Activated T-cell treated with anti-CD3 and anti-CD28 coated beads, Interleukin-2, amount 50 U/mL, for 48 hours (primary cell): ENCODE measurements around the gene BDH1.
A peak's percentile ranks its signal among the peaks of the same experiment; 100 is the strongest.
"Not testable (repeated sequence)": the region's sequence is repeated elsewhere in the genome, so short reads cannot be mapped to it uniquely, and the experiment has no call there.

Experiments
- DNase-seq, 2 experiments: peaks; one replicate each; pipeline ENCODE4 v3.0.0-alpha.2; 2020

Gene BDH1

GRCh38 chr3:197577366-197578074 lies 21.8 kb upstream of the BDH1 start:
- no peak for DNase-seq

DNA sequence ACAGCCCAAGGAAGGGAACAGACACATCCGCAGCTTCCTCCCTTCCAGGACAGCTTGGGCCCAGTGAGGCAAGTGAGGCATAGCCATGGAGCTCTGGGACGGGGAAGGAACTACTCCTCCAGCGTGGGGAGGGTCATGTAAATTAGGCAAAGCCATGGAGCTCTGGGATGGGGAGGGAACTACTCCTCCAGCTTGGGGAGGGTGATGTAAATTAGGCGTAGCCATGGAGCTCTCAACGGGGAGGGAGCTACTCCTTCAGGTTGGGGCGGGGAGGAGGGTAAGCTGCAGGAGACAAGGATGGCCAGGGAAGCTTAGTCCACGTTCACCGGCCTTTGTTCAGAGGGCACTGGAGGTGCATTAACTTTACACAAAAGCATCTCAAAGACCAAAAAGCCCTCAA lies 21.1 kb upstream of the BDH1 start:
- no peak for DNase-seq

GRCh38 chr3:197575362-197575761 lies 19.6 kb upstream of the BDH1 start:
- DNase-seq = no peak

GRCh38 chr3:197574396-197574991 lies 18.7 kb upstream of the BDH1 start:
- DNase-seq = not testable (repeated sequence)

DNA sequence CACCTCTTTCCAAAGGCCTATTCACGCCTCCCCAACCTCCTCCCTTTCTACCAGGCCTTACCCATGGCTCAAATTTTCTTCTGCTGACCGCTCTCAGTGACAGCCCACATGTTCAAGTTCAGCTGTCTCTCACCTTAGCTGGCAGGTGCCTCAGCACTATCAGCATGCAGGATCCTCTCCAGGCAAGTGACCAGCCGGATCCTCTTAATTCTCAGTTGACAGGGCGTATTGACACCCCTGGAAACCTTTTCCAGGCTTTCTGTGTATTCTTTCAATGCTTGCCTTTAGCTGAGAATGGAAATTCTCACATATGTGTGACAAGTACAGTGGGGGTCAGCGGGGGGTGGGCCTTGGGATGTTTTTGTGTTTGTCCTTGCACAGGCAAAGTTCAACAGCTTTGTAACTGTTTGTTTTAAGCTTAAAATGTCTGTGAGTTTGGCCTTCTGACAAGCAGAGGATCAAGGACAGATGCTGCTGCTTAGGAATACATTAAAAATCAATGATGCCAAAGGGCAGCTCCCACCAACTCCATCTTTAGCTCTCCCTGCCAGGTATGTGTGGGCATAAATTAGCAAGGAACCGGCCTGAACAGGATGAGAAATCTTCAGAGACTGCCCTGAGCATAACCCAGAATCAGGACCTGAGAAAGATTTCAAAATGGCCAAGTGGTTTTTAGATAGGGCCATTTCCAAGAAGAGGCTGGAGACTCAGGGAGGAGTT lies 17.4 kb upstream of the BDH1 start:
- DNase-seq = no peak

GRCh38 chr3:197571880-197572172 lies 16.1 kb upstream of the BDH1 start:
- not testable (repeated sequence) for DNase-seq

GRCh38 chr3:197571074-197571879 lies 15.5 kb upstream of the BDH1 start:
- not testable (repeated sequence) for DNase-seq

DNA sequence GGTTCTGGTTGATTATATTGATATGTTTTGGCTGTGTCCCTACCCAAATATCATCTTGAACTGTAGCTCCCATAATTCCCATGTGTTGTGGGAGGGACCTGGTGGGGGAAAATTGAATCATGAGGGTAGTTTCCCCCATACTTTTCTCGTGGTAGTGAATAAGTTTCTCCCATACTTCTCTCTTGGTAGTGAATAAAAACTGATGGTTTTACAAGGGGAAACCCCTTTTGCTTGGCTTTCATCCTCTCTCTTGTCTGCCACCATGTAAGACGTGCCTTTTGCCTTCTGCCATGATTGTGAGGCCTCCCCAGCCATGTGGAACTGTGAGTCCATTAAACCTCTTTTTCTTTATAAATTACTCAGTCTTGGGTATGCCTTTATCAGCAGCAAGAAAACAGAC lies 13.7 kb upstream of the BDH1 start:
- not testable (repeated sequence) for DNase-seq

DNA sequence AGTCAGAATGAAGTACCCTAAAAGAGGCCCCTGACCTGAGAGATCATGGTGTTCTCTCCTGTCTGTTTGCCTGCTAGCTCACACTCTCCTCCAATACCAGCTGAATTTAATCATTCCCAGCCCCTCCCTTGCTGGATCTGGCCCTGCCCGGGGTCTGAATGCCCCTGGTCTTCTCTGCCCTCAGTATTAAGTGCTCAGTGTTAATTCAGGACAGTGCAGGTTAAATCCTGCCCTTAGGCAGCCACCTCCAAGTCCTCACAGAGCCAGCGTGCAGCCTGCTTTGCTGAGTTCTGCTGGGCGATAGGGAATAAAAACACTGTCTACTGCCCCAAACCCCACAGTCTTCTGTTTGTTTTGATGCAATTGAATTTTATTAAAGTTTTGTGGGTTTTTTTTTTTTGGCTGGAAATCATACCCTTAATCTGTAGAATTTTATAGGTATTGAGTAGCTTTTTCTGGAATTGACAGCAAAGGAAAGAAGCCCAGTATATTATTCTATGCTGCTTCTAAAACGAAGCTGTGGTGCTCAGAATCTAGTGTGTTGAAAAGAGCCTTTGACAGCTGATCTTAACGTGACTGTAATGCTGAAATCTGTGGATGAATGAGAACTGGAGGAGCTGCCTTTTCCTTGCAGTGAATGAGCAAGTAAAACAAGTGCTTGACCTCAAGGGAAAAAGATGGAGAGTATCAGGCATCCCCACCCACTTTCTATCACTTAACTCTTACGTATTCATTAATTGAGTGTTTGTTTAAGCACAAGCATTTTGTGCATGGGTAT lies 12.3 kb upstream of the BDH1 start:
- DNase-seq = no peak

DNA sequence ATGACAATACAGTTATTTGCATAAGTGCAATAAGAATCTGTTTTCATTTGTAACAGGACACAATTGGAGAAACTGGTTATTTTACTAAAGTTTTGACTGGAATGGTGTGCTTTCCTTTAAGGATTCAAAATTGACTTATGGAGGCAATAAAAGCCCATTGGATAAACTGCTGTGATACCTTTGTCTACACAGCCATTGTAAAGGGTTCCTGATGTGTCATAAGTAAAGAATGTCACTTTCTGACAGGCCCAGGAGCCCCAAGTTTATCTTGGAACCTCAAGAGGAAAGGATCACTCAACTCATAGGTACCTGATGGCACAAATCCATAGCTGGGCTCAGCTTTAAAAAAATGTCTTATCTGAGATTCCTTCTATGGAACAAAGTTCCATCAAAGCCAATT lies 10.4 kb upstream of the BDH1 start:
- not testable (repeated sequence) for DNase-seq

- no peak for DNase-seq
Observed at GRCh38 chr3:197564097-197564843, 8.5 kb upstream of the BDH1 start.

DNA sequence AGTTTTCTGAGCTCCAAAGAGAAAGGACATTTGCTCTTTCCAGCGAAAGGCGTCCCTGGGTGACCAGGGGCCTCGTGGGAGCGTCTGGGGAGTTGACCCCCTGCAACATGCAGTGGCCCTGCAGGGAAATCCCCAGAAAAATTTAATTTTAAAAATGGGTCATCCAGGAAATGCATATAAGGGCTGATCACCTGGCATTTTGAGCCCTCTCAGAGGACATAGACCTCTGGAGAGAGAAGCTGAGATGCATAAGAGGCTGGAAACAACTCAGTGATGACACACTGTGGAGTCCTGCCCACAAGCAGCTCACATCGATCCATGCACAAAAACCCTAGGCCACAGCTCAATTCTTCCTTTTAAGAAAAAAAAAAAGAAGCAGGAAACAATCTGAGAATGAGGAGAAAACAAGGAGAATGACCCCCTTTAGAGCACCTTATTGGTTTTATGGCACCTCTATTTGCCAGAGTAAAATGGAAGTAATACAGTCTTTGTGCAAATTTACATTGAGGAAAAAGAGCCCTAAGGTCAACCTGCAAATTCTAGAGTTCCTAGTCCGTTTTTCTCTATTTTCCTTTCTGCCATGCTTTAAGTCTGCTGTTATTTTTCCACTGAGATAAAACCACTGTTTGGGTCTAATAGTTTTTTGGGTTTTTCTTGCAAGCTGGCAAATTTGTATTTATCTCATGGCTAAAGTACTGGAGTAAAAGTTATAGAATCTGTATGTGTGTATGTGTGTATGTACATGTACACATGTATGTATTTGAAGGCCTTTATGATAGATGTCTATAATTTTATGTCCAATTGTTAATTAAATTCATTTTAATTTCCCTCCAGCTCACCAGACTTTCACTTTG lies 6.9 kb upstream of the BDH1 start:
- no peak for DNase-seq

- no peak for DNase-seq
Observed at GRCh38 chr3:197561926-197562325, 6.2 kb upstream of the BDH1 start.

- DNase-seq = no peak
Observed at GRCh38 chr3:197559651-197560050, 3.9 kb upstream of the BDH1 start.

- peak; percentile 94 to 96 for DNase-seq
Observed at GRCh38 chr3:197554562-197555280, 1.0 kb downstream of the BDH1 start.

- no peak for DNase-seq
Observed at GRCh38 chr3:197554196-197554561, 1.6 kb downstream of the BDH1 start.

- DNase-seq = no peak
Observed at GRCh38 chr3:197552198-197552597, 3.6 kb downstream of the BDH1 start.

DNA sequence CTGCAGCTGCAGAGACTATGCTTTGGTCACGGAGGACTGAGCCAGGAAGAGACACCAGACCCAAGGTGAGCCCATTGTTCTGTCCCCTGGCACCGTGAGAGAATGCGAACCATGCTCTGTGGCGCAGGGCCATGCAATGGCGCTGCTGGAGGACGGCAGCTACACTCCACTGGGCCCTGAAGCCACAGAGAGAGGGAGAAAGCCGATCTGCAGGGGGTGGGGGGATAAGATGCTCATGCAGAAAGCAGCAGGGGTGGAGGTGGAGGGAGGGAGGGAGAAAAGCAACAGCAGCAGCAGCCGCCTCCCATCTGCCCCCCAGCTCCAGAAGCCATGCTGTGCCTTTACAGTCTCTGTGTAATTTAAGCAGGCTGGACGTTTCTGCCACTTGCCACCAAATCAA lies 5.3 kb downstream of the BDH1 start:
- no peak for DNase-seq

DNA sequence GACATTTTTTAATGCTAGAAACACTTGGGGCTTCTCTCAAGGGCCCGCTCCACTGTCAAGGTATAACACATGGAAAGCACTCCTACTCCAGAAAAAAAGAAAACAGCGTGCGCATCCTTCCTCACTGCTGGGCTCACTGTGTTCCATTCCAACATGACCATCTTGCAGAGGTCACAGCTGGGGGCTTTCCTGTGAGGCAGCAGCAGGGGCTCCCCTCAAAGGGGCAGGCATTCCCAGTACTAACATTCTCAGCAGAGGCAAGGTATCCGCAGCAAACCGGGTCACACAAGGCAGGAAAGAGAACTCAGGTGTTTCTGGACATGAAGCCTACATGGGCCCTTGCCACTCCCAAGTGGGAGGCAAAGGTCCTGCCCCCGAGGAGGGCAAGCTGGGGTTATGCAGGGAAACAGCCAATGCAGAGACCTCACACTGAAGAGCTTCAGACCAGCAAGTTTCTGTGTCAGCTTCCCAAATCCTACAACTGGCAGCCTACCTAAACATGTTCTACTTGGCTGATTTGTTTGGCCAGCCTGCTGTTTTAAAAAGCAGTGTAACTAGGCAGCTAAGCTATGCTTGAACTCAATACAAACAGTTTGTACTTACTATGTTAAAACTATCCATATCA lies 6.4 kb downstream of the BDH1 start:
- DNase-seq = no peak
